ENCODE measurements around the gene CROCC.

- TF ChIP-seq EP300 (IDR thresholded peaks at IDR 0.05): no peak
- TF ChIP-seq POLR2A (IDR thresholded peaks at IDR 0.05): no peak
- no peak for TF ChIP-seq CTCF (IDR thresholded peaks at IDR 0.05)
These were observed 3.4 kb upstream of the CROCC start for GRCh38 chr1:16918371-16918770.
